Liver (tissue), 9 donors: Measurements from ENCODE around the gene AFAP1. TPM values are rescaled to one million over a fixed set of nuclear protein-coding genes. Genes with fewer than 3 reads are reported as not detected.
A peak's percentile ranks its signal among the peaks of the same experiment; 100 is the strongest.

ENCODE experiments used
- DNase-seq: peaks from one replicate; pipeline ENCODE4 v3.0.0-alpha.2; 2017; ENCODE audit warnings: low spot score
- H3K27ac ChIP-seq, 2 donors: one replicate each; pipeline ENCODE4 v1.7.0; 2013; ENCODE audit warnings: inconsistent platforms in 2 of 2, low read length in 2 of 2, control low read depth in 1 of 2, low read depth in 1 of 2, mild to moderate bottlenecking in 1 of 2
- H3K27me3 ChIP-seq, 4 donors: one replicate each; pipeline versions ENCODE4 v1.6.1 to v1.7.0; 2013; ENCODE audit warnings: low read length in 3 of 4, inconsistent platforms in 1 of 4, mild to moderate bottlenecking in 1 of 4, moderate library complexity in 1 of 4; ENCODE audit not compliant: control insufficient read depth in 4 of 4, insufficient read depth in 4 of 4
- H3K36me3 ChIP-seq, 4 donors: one replicate each; pipeline versions ENCODE4 v1.6.1 to v1.7.0; 2013; ENCODE audit warnings: low read length in 3 of 4, mild to moderate bottlenecking in 3 of 4, low read depth in 1 of 4, moderate library complexity in 1 of 4; ENCODE audit not compliant: control insufficient read depth in 4 of 4, insufficient read depth in 3 of 4
- H3K4me1 ChIP-seq, 4 donors: one replicate each; pipeline versions ENCODE4 v1.6.1 to v1.7.0; 2013; ENCODE audit warnings: low read length in 3 of 4, mild to moderate bottlenecking in 3 of 4, moderate library complexity in 1 of 4; ENCODE audit not compliant: control insufficient read depth in 4 of 4, insufficient read depth in 4 of 4
- H3K4me3 ChIP-seq, 3 donors: one replicate each; pipeline versions ENCODE4 v1.6.1 to v1.7.0; 2013; ENCODE audit warnings: low read length in 3 of 3, control low read depth in 1 of 3, low read depth in 1 of 3, mild to moderate bottlenecking in 1 of 3
- H3K9ac ChIP-seq, 2 donors: one replicate each; pipeline ENCODE4 v1.7.0; 2013; ENCODE audit warnings: low read length in 2 of 2, mild to moderate bottlenecking in 2 of 2, moderate library complexity in 2 of 2, control low read depth in 1 of 2, low read depth in 1 of 2
- H3K9me3 ChIP-seq, 4 donors: one replicate each; pipeline versions ENCODE4 v1.6.1 to v1.7.0; 2013; ENCODE audit warnings: low read length in 3 of 4; ENCODE audit not compliant: control insufficient read depth in 4 of 4
- CTCF ChIP-seq: fragments of 150-350 bp; IDR thresholded peaks from 2 replicates; pipeline ENCODE4 v1.5.1; 2017; ENCODE audit warnings: improper control_type of control experiment, low read depth, low read length; ENCODE audit not compliant: missing input control
- EGR1 ChIP-seq, 2 donors: IDR thresholded peaks; 2 replicates each; pipeline ENCODE4 v1.6.1; 2016 to 2018; ENCODE audit warnings: antibody characterized with exemption in 2 of 2, low read depth in 2 of 2
- FOXA2 ChIP-seq: IDR thresholded peaks from 2 replicates; pipeline ENCODE4 v1.6.1; 2016; ENCODE audit warnings: antibody characterized with exemption
- GABPA ChIP-seq, 2 donors: IDR thresholded peaks in 1 of 2; conservative IDR thresholded peaks in 1 of 2; 2 replicates each; pipeline ENCODE4 v1.6.1; 2016; ENCODE audit warnings: antibody characterized with exemption in 2 of 2, mild to moderate bottlenecking in 1 of 2, moderate library complexity in 1 of 2
- HNF4G ChIP-seq: IDR thresholded peaks from 2 replicates; pipeline ENCODE4 v1.6.1; 2016; ENCODE audit warnings: antibody characterized with exemption
- JUND ChIP-seq, 2 donors: IDR thresholded peaks; 2 replicates each; pipeline ENCODE4 v1.6.1; 2016; ENCODE audit warnings: antibody characterized with exemption in 2 of 2
- MAX ChIP-seq: IDR thresholded peaks from 2 replicates; pipeline ENCODE4 v1.6.1; 2016; ENCODE audit warnings: antibody characterized with exemption
- NR2F2 ChIP-seq: IDR thresholded peaks from 2 replicates; pipeline ENCODE4 v1.6.1; 2016; ENCODE audit warnings: antibody characterized with exemption
- RAD21 ChIP-seq, 2 donors: IDR thresholded peaks; 2 replicates each; pipeline ENCODE4 v1.6.1; 2016; ENCODE audit warnings: antibody characterized with exemption in 2 of 2, mild to moderate bottlenecking in 2 of 2
- REST ChIP-seq: IDR thresholded peaks from 2 replicates; pipeline ENCODE4 v1.6.1; 2016; ENCODE audit warnings: antibody characterized with exemption, mild to moderate bottlenecking
- SP1 ChIP-seq: IDR thresholded peaks from 2 replicates; pipeline ENCODE4 v1.6.1; 2018; ENCODE audit warnings: antibody characterized with exemption, mild to moderate bottlenecking
- YY1 ChIP-seq: IDR thresholded peaks from 2 replicates; pipeline ENCODE4 v1.6.1; 2016; ENCODE audit warnings: antibody characterized with exemption, mild to moderate bottlenecking
- ZBTB33 ChIP-seq: IDR thresholded peaks from 2 replicates; pipeline ENCODE4 v1.6.1; 2016; ENCODE audit warnings: antibody characterized with exemption
- WGBS: extraction: QIAGEN DNeasy Blood & Tissue Kit; methylation state at CpG from one replicate; pipeline ENCODE4 v1.1.7; 2013; 5-methylcytosine and 5-hydroxymethylcytosine counted together
- polyA plus RNA-seq, 2 donors: library from polyadenylated mRNA; stranded (reverse) in 1 of 2; unstranded in 1 of 2; fragments of 200-250 nt in 1 of 2; fragments of >200 nt in 1 of 2; fragmentation: Nextera tagmentation in 1 of 2; extraction: Ambion mirVana in 1 of 2; gene quantifications; one replicate each; pipeline versions ENCODE4 v1.2.1 to v1.2.3, GENCODE V29; 2013 to 2015
- total RNA-seq, 2 donors: library from RNA; depleted of rRNA; stranded (reverse); fragments of >200 nt; gene quantifications; one replicate each; pipeline ENCODE4 v1.2.3, GENCODE V29; 2014
- donor health status: healthy.
- donor health status: healthy.
- donor health status: healthy.
- donor health status: healthy.
- donor health status: healthy.

The AFAP1 gene
- total and polyA plus RNA-seq, 4 donors, result 0.40 to 3.2 (median 1.6) TPM

GRCh38 chr4:7973545-7973981 lies 33.9 kb upstream of the AFAP1 start:
- no peak for TF ChIP-seq ZBTB33
- no peak for TF ChIP-seq JUND (IDR thresholded peaks at IDR 0.05)
- no peak for TF ChIP-seq FOXA2
- TF ChIP-seq MAX, result no peak
- no peak for TF ChIP-seq RAD21 (IDR thresholded peaks at IDR 0.05)
- no peak for TF ChIP-seq HNF4G
- no peak for TF ChIP-seq EGR1 (IDR thresholded peaks at IDR 0.05; ENCODE audit: low read depth in 2 of 2)
- no peak for TF ChIP-seq SP1
- TF ChIP-seq CTCF, result no peak
- TF ChIP-seq GABPA (IDR thresholded peaks at IDR 0.05 in 1 of 2, conservative IDR thresholded peaks at IDR 0.05 in 1 of 2), result no peak
- TF ChIP-seq NR2F2, result no peak
- TF ChIP-seq YY1, result no peak
- no peak for TF ChIP-seq REST
- Histone ChIP-seq H3K4me3 (no peak overlapping the region), H3K27me3 (no peaks in the 10 kb centered on the region), H3K36me3 (no peaks in the 10 kb centered on the region), H3K9me3 (no peaks in the 10 kb centered on the region), H3K9ac (no peak overlapping the region), H3K4me1 (peaks cover 0 to 5% (median 1%) of the 10 kb centered on the region in 4 donors), H3K27ac (no peak overlapping the region)
- no peak for DNase-seq
- WGBS, result 82% methylated on average over 10 of the region's 10 CpGs

GRCh38 chr4:7971881-7972500 lies 32.3 kb upstream of the AFAP1 start:
- H3K27ac ChIP-seq, result peak overlapping the region in 1 of 2 donors; percentile 33
- DNase-seq, result no peak
- H3K27me3 ChIP-seq, result no peaks in the 10 kb centered on the region
- TF ChIP-seq EGR1 (IDR thresholded peaks at IDR 0.05; ENCODE audit: low read depth in 2 of 2), result no peak
- no peak overlapping the region for H3K9ac ChIP-seq
- H3K4me1 ChIP-seq, result peaks cover 0 to 5% (median 1%) of the 10 kb centered on the region in 4 donors
- H3K9me3 ChIP-seq, result no peaks in the 10 kb centered on the region
- 78% methylated on average over 13 of the region's 13 CpGs for WGBS
- no peak overlapping the region for H3K4me3 ChIP-seq
- H3K36me3 ChIP-seq, result no peaks in the 10 kb centered on the region
